22Rv1 (cell line): ENCODE results near the gene SREBF1.

Experiments used
- CTCF ChIP-seq: fragments of 450-650 bp; IDR thresholded peaks from 2 replicates; pipeline ENCODE4 v1.5.1; 2017; ENCODE audit warnings: mild to moderate bottlenecking
- ZFX ChIP-seq: fragments of 450-650 bp; IDR thresholded peaks from 2 replicates; pipeline ENCODE4 v1.6.1; 2017; ENCODE audit warnings: antibody characterized with exemption, borderline replicate concordance

- TF ChIP-seq CTCF = no peak
- TF ChIP-seq ZFX = no peak
Measured at GRCh38 chr17:17820046-17820445, 16.7 kb downstream of the SREBF1 start.
